ENCODE data around the gene SUPV3L1.

DNA sequence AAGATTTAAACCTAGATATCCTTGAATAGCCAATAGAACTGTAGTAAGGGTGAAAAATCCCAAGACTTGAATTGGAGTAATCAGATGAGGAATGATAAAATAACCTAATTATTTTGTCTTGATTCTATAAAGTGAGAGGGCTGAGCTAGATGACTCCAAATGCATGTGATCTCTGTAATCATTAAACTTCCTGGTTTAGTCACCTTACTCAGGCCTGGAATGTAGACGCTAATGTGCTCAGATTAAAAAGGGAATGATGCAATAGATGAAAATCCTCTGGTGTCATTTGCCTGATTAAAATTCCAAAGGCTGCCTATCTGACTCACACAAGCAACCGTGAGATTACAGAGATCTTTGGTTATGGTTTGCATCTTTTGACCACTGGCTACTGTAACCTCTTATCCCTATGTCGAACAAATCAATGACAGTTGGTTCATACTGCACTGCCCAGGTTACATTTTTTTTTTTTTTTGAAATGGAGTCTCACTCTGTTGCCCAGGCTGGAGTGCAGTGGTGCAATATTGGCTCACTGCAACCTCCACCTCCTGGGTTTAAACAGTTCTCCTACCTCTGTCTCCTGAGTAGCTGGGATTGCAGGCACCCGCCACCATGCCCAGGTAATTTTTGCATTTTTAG lies 37.2 kb downstream of the SUPV3L1 start:
- no peak for TF ChIP-seq POLR2A (IDR thresholded peaks at IDR 0.05)
- TF ChIP-seq CTCF (IDR thresholded peaks at IDR 0.05), result no peak

Measured in tibial nerve (tissue), 3 donors.